Activated effector memory CD4-positive, alpha-beta T cell treated with Interleukin-2 at 50 U/mL for 16 hours (primary cell): ENCODE measurements around the gene PRIMPOL.
"Not testable (repeated sequence)": the region's sequence is repeated elsewhere in the genome, so short reads cannot be mapped to it uniquely, and the experiment has no call there.

Source experiments
- DNase-seq: peaks from one replicate; pipeline ENCODE4 v3.0.0-alpha.2; 2020

Gene PRIMPOL

GRCh38 chr4:184721254-184721653, 71.7 kb downstream of the PRIMPOL start:
- no peak for DNase-seq

- DNase-seq, result no peak
Observed at GRCh38 chr4:184722798-184723197, 73.3 kb downstream of the PRIMPOL start.

DNA sequence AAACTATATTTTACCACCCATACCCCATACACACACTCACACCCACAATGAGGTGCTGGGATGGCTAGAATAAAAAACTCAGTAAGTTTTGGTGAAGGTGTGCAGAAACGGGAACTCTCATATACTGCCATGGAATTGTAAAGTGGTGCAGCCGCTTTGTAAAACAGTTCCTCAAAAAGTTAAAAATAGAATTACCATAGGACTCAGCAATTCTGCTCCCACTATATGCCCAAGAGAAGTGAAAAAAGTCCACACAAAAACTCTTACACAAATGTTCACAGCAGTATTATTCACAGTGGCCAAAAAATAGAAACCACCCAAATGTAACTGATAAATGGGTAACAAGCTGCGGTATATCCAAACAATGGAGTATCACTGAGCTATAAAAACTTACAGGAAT, 77.9 kb downstream of the PRIMPOL start:
- no peak for DNase-seq

DNA sequence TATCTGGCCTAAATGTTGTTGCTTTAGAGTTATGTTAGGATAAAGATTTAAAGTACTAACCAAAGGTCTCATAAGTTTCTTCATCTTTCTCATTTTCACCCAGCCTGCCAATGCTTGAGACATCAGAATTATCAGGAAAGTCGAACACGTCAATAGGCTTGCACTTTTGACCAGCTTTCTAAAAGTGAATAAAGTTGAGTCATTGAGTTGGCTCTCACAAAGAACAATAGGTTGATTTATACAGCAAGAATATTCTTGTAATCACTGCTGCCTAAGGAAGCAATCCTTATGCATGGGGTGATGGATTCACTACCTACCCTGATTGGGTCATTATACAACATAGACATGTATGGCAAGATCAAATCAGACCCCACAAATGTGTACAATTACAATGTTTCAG, 79.3 kb downstream of the PRIMPOL start:
- no peak for DNase-seq

GRCh38 chr4:184729946-184730345, 80.4 kb downstream of the PRIMPOL start:
- DNase-seq, result no peak

DNA sequence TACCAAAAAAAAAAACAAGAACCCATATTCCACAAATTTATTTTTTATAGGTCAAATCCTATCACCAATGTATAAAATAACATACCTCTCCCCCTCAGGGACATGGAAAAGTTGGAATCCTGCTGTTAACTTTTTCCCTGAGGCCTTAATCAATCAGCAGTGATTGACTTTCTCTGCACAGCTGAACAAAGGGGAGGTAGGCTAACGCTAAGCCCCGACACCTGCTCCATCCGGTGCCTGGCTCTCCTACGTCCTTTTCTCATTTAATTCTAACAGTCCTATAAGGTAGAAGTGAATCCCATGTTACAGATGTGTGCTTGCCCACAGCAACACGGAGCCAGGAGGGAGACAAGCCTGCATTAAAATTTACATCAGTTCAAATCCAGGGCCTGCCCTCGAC, 81.5 kb downstream of the PRIMPOL start:
- DNase-seq, result no peak

DNA sequence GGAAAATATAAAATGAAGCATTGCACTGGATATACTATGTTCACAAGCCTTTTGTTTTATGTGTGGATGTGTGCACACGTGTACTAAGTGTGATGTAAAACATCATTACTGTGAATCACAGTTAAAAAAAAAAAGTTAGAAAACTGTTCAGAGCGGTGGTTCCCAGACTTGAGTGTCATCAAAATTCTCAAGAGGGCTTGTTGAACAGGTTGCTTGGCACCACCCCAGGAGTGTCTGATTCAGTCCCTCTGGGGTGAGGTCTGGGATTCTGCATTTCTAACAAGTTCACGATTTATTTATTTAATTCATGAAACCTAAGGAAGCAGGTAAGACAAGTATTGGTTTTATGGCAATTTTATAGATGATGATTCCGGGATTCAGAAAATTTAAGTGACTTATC, 82.6 kb downstream of the PRIMPOL start:
- DNase-seq, result no peak

GRCh38 chr4:184733654-184734524, 84.4 kb downstream of the PRIMPOL start, which contains the start of gene CENPU:
TSS of gene CENPU (minus strand) at chr4:184734096. CDS start at chr4:184734062, 34 bp downstream.
- peak; percentile 94 for DNase-seq

GRCh38 chr4:184734758-184735157, 85.2 kb downstream of the PRIMPOL start:
- no peak for DNase-seq

GRCh38 chr4:184739575-184739974, 90.0 kb downstream of the PRIMPOL start:
- not testable (repeated sequence) for DNase-seq

DNA sequence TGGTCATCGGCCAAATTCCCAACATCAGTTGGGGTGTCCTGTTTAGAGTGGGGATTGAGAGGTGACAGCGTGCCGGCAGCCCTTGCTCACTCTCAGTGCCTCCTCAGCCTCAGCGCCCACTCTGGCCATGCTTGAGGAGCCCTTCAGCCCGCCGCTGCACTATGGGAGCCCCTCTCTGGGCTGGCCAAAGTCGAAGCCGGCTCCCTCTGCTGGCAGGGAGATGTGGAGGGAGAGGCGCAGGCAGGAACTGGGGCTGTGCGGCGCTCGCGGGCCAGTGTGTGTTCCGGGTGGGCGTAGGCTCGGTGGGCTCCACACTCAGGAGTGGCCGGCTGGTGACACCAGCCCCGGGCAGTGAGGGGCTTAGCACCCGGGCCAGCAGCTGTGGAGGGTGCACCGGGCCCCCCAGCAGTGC, 91.4 kb downstream of the PRIMPOL start:
- no peak for DNase-seq

GRCh38 chr4:184741651-184742050, 92.1 kb downstream of the PRIMPOL start:
- not testable (repeated sequence) for DNase-seq

DNA sequence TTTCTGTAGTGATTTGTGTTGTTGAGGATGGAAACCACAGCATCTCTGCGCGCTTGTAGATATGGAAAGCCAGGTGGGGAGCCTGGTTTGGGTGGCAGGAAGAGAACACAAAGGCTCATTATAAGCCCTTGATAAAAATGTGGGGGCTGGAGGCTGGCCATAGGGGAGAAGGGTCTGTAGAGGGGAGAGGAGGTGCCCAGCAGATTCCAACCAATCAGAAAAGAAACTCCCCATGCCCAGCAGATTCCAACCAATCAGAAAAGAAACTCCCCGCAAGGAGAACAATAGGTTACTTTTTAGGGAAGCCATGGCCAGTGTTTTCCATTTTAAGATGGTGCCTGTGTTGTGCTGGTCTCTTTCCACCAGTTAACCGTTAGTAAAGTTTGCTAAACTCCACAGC, 94.1 kb downstream of the PRIMPOL start:
- no peak for DNase-seq

DNA sequence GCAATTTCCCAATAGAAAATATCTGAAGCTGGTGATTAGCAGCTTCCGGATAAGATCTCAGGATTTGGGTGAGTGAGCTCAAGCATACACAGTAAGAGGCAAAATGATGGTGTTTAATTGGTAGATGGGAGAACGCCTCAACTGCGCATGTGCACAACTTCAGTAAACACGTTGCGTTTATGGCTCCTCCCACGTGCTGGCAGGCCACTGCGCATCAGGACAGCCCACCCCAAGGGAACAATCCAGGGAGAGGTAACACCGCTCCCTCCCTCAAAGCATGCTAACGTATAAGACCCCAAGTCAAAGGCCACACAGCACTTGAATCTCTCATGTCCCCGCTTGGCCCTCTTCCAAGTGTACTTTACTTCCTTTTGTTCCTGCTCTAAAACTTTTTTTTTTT, 94.7 kb downstream of the PRIMPOL start:
- no peak for DNase-seq
